ENCODE data around the gene ORM1.
"Not testable (repeated sequence)": the region's sequence is repeated elsewhere in the genome, so short reads cannot be mapped to it uniquely, and the experiment has no call there.

Gene ORM1

DNA sequence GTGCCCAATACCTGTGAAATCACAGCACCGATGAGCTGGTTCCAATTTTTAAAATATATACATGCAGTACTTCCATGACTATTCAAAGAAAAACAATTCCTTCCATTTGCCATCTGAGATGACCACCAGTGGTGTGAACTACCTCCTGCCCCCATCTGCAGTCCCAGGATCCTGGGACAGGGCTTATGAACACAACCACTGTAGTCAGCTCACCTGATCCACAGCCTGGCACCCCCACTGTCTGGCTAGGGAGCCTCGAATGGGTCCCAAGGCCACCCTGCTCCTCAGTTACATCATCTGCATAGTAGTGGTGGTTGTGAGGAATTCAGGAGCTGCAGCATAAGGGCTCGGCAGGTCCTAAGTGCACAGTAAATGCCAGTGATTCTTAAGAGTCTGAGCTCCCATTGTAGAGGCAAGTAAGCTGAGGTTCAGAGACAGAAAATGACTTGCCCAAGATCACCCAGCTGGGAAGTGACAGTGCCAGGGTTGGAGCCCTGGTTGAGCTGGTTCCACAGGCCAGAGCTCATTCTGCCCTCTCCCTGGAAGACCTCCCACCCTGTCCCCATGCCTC is 2.9 kb downstream of the ORM1 start:
- not testable (repeated sequence) for H3K4me1 ChIP-seq (ENCODE audit: control insufficient read depth in 1 of 2, insufficient read depth in 2 of 2, low read length in 2 of 2); H3K36me3 ChIP-seq (ENCODE audit: control insufficient read depth in 1 of 2, insufficient read depth in 2 of 2, low read length in 2 of 2); H3K27me3 ChIP-seq (ENCODE audit: control insufficient read depth in 1 of 2, insufficient read depth in 2 of 2, low read length in 2 of 2); H3K4me3 ChIP-seq (ENCODE audit: low read depth in 1 of 2, low read length in 2 of 2); H3K9ac ChIP-seq (ENCODE audit: low read depth in 1 of 2, low read length in 2 of 2); H3K9me3 ChIP-seq (ENCODE audit: control insufficient read depth in 1 of 2, low read length in 2 of 2); H3K27ac ChIP-seq (ENCODE audit: low read depth, low read length)

DNA sequence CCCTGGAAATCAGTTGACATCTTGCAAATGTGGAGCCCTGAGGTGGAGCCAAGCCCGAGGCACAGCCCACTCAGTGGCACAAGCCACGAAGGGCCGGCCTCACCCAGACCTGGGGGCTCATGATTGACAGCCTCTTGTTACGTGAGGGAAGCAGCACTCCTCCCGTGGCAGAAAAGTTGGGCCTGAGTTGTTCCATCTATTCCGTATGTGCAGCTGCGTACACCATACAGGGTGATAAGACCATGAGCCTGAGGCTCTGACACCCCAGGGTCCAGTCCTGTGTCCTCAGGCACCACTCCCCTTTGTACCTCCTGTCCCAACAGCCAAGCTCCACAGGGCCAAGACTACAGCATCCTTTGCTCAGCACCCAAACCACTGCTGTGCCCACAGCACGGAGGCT is 4.9 kb downstream of the ORM1 start:
- Histone ChIP-seq H3K4me3 (ENCODE audit: low read depth in 1 of 2, low read length in 2 of 2) (no peak overlapping the region), H3K9me3 (ENCODE audit: control insufficient read depth in 1 of 2, low read length in 2 of 2) (no peaks in the 10 kb centered on the region), H3K9ac (ENCODE audit: low read depth in 1 of 2, low read length in 2 of 2) (no peak overlapping the region), H3K4me1 (ENCODE audit: control insufficient read depth in 1 of 2, insufficient read depth in 2 of 2, low read length in 2 of 2) (peaks cover 5 to 9% of the 10 kb centered on the region in 2 donors), H3K27ac (ENCODE audit: low read depth, low read length) (no peak overlapping the region), H3K27me3 (ENCODE audit: control insufficient read depth in 1 of 2, insufficient read depth in 2 of 2, low read length in 2 of 2) (no peaks in the 10 kb centered on the region), H3K36me3 (ENCODE audit: control insufficient read depth in 1 of 2, insufficient read depth in 2 of 2, low read length in 2 of 2) (no peaks in the 10 kb centered on the region)

DNA sequence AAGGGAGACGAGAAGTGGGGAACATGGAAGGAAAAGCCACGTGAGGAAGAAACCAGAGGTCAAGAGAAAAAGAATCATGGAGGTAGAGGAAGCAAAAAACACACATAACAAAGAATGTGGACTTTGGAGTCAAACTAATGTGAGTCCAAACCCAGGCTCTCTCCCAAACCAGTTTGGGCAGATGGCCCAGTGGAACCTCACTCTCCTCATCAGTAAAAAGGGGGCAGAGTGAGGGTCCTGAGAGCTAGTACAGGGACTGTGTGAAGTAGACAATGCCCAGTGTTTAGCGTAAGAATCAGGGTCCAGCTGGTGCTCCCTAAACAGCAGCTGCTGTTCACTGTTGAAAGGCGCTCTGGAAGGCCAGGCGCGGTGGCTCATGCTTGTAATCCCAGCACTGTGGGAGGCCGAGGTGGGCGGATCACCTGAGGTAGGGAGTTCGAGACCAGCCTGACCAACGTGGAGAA is 5.5 kb downstream of the ORM1 start:
- not testable (repeated sequence) for H3K9ac ChIP-seq (ENCODE audit: low read depth in 1 of 2, low read length in 2 of 2); H3K27ac ChIP-seq (ENCODE audit: low read depth, low read length); H3K36me3 ChIP-seq (ENCODE audit: control insufficient read depth in 1 of 2, insufficient read depth in 2 of 2, low read length in 2 of 2); H3K4me1 ChIP-seq (ENCODE audit: control insufficient read depth in 1 of 2, insufficient read depth in 2 of 2, low read length in 2 of 2); H3K9me3 ChIP-seq (ENCODE audit: control insufficient read depth in 1 of 2, low read length in 2 of 2); H3K4me3 ChIP-seq (ENCODE audit: low read depth in 1 of 2, low read length in 2 of 2); H3K27me3 ChIP-seq (ENCODE audit: control insufficient read depth in 1 of 2, insufficient read depth in 2 of 2, low read length in 2 of 2)

DNA sequence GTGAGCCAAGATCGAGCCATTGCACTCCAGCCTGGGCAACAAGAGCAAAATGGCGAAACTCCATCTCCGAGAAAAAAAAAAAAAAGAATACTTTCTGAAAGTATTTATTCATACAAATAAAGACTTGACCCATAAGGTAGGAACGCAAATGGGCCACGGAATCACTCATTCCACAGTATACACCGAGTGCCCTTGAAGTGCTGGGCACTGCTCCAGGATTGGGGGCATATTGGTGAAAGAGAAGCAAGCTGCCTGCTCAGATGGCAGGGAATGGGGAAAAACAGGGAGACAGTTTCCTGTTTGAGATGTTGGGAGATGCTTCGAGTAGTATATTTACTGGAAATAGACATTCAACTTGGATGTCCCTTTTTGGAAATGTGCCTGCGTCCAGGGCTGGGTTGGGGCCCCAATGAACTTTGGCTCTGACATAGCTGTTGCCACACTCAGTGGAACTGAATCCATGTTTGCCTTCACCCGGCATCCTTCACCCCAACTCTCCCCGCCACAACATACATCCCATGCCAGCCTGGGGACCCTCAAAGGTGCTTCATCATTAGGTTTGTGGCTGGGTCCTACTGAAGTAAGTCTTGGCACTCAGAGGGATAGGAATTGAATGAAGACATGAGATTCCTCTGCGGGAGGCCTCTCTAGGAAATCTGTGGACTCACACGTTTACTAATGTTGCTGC is 6.2 kb downstream of the ORM1 start:
- not testable (repeated sequence) for H3K9ac ChIP-seq (ENCODE audit: low read depth in 1 of 2, low read length in 2 of 2); H3K36me3 ChIP-seq (ENCODE audit: control insufficient read depth in 1 of 2, insufficient read depth in 2 of 2, low read length in 2 of 2); H3K27ac ChIP-seq (ENCODE audit: low read depth, low read length); H3K27me3 ChIP-seq (ENCODE audit: control insufficient read depth in 1 of 2, insufficient read depth in 2 of 2, low read length in 2 of 2); H3K4me1 ChIP-seq (ENCODE audit: control insufficient read depth in 1 of 2, insufficient read depth in 2 of 2, low read length in 2 of 2); H3K9me3 ChIP-seq (ENCODE audit: control insufficient read depth in 1 of 2, low read length in 2 of 2); H3K4me3 ChIP-seq (ENCODE audit: low read depth in 1 of 2, low read length in 2 of 2)

DNA sequence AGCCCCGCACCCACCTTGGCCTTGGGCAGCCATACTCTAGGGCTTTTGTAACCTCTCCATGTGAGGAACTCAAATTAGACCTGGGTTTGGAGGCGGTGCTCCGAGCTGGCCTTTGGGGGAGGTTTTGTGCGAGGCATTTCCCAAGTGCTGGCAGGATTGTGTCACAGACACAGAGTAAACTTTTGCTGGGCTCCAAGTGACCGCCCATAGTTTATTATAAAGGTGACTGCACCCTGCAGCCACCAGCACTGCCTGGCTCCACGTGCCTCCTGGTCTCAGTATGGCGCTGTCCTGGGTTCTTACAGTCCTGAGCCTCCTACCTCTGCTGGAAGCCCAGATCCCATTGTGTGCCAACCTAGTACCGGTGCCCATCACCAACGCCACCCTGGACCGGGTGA is 6.7 kb downstream of the ORM1 start, which contains the start of gene ORM2:
ORM2 (plus strand) TSS at position 245 of the 398 bp plus-strand sequence; CDS start at position 281, 36 bp downstream.
- not testable (repeated sequence) for H3K4me3 ChIP-seq (ENCODE audit: low read depth in 1 of 2, low read length in 2 of 2); H3K9ac ChIP-seq (ENCODE audit: low read depth in 1 of 2, low read length in 2 of 2); H3K27me3 ChIP-seq (ENCODE audit: control insufficient read depth in 1 of 2, insufficient read depth in 2 of 2, low read length in 2 of 2); H3K36me3 ChIP-seq (ENCODE audit: control insufficient read depth in 1 of 2, insufficient read depth in 2 of 2, low read length in 2 of 2); H3K9me3 ChIP-seq (ENCODE audit: control insufficient read depth in 1 of 2, low read length in 2 of 2); H3K27ac ChIP-seq (ENCODE audit: low read depth, low read length); H3K4me1 ChIP-seq (ENCODE audit: control insufficient read depth in 1 of 2, insufficient read depth in 2 of 2, low read length in 2 of 2)

DNA sequence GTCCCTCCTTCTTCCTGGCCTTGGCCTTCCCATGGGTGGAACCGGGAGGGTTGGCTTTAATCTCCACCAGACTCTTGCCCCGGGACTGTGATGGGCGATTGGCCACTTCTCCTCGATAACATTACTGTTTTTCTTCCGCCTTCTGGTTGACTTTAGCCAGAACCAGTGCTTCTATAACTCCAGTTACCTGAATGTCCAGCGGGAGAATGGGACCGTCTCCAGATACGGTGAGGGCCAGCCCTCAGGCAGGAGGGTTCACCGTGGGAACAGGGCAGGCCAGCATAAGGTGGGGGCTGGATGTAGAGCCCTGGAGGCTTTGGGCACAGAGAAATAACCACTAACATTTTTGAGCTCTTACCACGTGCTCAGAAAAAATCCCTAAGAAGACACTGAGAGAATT is 7.7 kb downstream of the ORM1 start:
- H3K36me3 ChIP-seq (ENCODE audit: control insufficient read depth in 1 of 2, insufficient read depth in 2 of 2, low read length in 2 of 2): peaks cover 0 to 9% of the 10 kb centered on the region in 2 donors
- no peak overlapping the region for H3K4me3 ChIP-seq (ENCODE audit: low read depth in 1 of 2, low read length in 2 of 2)
- H3K9ac ChIP-seq (ENCODE audit: low read depth in 1 of 2, low read length in 2 of 2): no peak overlapping the region
- no peaks in the 10 kb centered on the region for H3K9me3 ChIP-seq (ENCODE audit: control insufficient read depth in 1 of 2, low read length in 2 of 2)
- no peak overlapping the region for H3K27ac ChIP-seq (ENCODE audit: low read depth, low read length)
- peaks cover 5 to 9% of the 10 kb centered on the region in 2 donors for H3K4me1 ChIP-seq (ENCODE audit: control insufficient read depth in 1 of 2, insufficient read depth in 2 of 2, low read length in 2 of 2)
- no peaks in the 10 kb centered on the region for H3K27me3 ChIP-seq (ENCODE audit: control insufficient read depth in 1 of 2, insufficient read depth in 2 of 2, low read length in 2 of 2)

DNA sequence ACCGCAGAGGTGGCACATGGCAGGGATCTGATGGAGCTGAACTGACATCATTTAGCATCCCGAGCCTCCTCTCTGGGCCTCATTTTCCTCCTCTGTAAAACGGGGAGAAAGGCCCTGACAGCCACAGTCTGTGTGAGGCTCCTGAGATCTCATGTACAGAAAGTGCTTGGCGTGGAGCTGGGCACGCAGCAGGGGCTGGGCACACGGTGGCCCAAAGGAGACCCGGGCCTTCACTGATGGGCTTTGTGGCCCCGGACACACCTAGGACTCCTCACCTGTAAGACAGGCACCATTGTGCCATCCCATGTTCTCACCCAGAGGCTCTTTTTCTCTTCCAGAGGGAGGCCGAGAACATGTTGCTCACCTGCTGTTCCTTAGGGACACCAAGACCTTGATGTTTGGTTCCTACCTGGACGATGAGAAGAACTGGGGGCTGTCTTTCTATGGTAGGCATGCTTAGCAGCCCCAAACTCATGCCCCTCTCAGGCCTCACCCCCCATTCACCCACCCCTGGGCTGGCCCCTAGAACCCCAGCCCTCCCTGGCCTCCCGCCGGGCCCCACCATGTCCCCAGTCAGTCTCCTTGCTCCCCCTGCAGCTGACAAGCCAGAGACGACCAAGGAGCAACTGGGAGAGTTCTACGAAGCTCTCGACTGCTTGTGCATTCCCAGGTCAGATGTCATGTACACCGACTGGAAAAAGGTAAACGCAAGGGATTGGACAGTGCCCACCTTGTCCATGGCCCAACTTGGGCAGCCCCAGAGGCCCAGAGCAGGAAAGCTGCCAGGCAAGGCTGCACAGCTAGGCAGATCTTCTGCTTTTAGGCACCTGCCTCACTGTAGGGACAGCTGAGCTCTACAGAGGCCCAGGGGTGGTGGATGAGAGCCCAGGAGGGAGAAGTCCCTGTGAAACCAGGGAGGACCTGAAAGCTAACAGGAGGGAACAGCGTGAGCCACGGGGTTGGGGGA is 8.6 kb downstream of the ORM1 start:
- not testable (repeated sequence) for H3K27ac ChIP-seq (ENCODE audit: low read depth, low read length); H3K9me3 ChIP-seq (ENCODE audit: control insufficient read depth in 1 of 2, low read length in 2 of 2); H3K27me3 ChIP-seq (ENCODE audit: control insufficient read depth in 1 of 2, insufficient read depth in 2 of 2, low read length in 2 of 2); H3K4me3 ChIP-seq (ENCODE audit: low read depth in 1 of 2, low read length in 2 of 2); H3K9ac ChIP-seq (ENCODE audit: low read depth in 1 of 2, low read length in 2 of 2); H3K4me1 ChIP-seq (ENCODE audit: control insufficient read depth in 1 of 2, insufficient read depth in 2 of 2, low read length in 2 of 2)
- peaks cover 0 to 15% of the 10 kb centered on the region in 2 donors for H3K36me3 ChIP-seq (ENCODE audit: control insufficient read depth in 1 of 2, insufficient read depth in 2 of 2, low read length in 2 of 2)

DNA sequence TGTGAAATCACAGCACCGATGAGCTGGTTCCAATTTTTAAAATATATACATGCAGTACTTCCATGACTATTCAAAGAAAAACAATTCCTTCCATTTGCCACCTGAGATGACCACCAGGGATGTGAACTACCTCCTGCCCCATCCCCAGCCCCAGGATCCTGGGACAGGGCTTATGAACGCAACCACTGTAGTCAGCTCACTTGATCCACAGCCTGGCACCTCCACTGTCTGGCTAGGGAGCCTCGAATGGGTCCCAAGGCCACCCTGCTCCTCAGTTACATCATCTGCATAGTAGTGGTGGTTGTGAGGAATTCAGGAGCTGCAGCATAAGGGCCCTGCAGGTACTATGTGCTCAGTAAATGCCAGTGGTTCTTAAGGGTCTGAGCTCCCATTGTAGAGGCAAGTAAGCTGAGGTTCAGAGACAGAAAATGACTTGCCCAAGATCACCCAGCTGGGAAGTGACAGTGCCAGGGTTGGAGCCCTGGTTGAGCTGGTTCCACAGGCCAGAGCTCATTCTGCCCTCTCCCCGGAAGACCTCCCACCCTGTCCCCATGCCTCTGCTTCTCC is 9.7 kb downstream of the ORM1 start:
- H3K27me3 ChIP-seq (ENCODE audit: control insufficient read depth in 1 of 2, insufficient read depth in 2 of 2, low read length in 2 of 2); H3K27ac ChIP-seq (ENCODE audit: low read depth, low read length); H3K4me3 ChIP-seq (ENCODE audit: low read depth in 1 of 2, low read length in 2 of 2); H3K9ac ChIP-seq (ENCODE audit: low read depth in 1 of 2, low read length in 2 of 2); H3K4me1 ChIP-seq (ENCODE audit: control insufficient read depth in 1 of 2, insufficient read depth in 2 of 2, low read length in 2 of 2); H3K9me3 ChIP-seq (ENCODE audit: control insufficient read depth in 1 of 2, low read length in 2 of 2): not testable (repeated sequence)
- peaks cover 0 to 25% of the 10 kb centered on the region in 2 donors for H3K36me3 ChIP-seq (ENCODE audit: control insufficient read depth in 1 of 2, insufficient read depth in 2 of 2, low read length in 2 of 2)

DNA sequence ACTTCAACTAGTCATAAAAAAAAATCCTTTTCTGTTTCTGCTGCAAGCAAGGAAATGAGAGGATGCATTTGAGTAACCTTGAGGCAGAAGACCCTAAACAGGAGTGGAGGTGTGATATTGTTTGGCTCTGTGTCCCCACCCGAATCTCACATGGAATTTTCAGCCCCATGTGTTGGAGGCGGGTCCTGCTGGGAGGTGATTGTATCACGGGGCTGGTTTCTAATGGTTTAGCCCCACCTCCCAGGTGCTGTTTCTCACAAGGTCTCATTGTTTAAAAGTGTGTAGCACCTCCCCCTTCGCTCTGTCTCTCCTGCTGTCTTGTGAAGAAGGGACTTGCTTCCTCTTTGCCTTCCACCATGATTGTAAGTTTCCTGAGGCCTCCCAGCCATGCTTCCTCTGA is 10.8 kb downstream of the ORM1 start:
- H3K27me3 ChIP-seq (ENCODE audit: control insufficient read depth in 1 of 2, insufficient read depth in 2 of 2, low read length in 2 of 2); H3K4me1 ChIP-seq (ENCODE audit: control insufficient read depth in 1 of 2, insufficient read depth in 2 of 2, low read length in 2 of 2); H3K4me3 ChIP-seq (ENCODE audit: low read depth in 1 of 2, low read length in 2 of 2); H3K9ac ChIP-seq (ENCODE audit: low read depth in 1 of 2, low read length in 2 of 2); H3K9me3 ChIP-seq (ENCODE audit: control insufficient read depth in 1 of 2, low read length in 2 of 2); H3K27ac ChIP-seq (ENCODE audit: low read depth, low read length): not testable (repeated sequence)
- peaks cover 10 to 37% of the 10 kb centered on the region in 2 donors for H3K36me3 ChIP-seq (ENCODE audit: control insufficient read depth in 1 of 2, insufficient read depth in 2 of 2, low read length in 2 of 2)

DNA sequence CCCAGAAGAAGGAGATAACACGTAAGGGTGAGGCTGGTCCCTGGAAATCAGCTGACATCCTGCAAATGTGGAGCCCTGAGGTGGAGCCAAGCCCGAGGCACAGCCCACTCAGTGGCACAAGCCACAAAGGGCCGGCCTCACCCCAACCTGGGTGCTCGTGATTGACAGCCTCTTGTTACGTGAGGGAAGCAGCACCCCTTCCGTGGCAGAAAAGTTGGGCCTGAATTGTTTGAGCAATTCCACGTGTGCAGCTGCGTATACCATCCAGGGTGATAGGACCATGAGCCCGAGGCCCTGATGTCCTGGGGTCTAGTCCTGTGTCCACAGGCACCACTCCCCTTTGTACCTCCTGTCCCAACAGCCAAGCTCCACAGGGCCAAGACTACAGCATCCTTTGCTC is 11.6 kb downstream of the ORM1 start:
- H3K9me3 ChIP-seq (ENCODE audit: control insufficient read depth in 1 of 2, low read length in 2 of 2): no peaks in the 10 kb centered on the region
- H3K4me3 ChIP-seq (ENCODE audit: low read depth in 1 of 2, low read length in 2 of 2): no peak overlapping the region

More for the DNA sequence above, 11.6 kb downstream of the ORM1 start:
- Histone ChIP-seq H3K4me1 (ENCODE audit: control insufficient read depth in 1 of 2, insufficient read depth in 2 of 2, low read length in 2 of 2) (no peaks in the 10 kb centered on the region), H3K27me3 (ENCODE audit: control insufficient read depth in 1 of 2, insufficient read depth in 2 of 2, low read length in 2 of 2) (no peaks in the 10 kb centered on the region), H3K36me3 (ENCODE audit: control insufficient read depth in 1 of 2, insufficient read depth in 2 of 2, low read length in 2 of 2) (peaks cover 17 to 44% of the 10 kb centered on the region in 2 donors), H3K9ac (ENCODE audit: low read depth in 1 of 2, low read length in 2 of 2) (no peak overlapping the region), H3K27ac (ENCODE audit: low read depth, low read length) (no peak overlapping the region)

Measured in duodenal mucosa (tissue), 2 donors.